CD14-positive monocyte (primary cell): ENCODE measurements around the gene PNPLA4. TPM values are rescaled to one million over a fixed set of nuclear protein-coding genes. Genes with fewer than 3 reads are reported as not detected.

Experiments
- DNase-seq, 3 donors: peaks; one replicate each; pipeline ENCODE4 v3.0.0-alpha.2; 2011 to 2022
- H2AFZ ChIP-seq: 2 replicates; pipeline ENCODE4 v1.6.0; 2012; ENCODE audit warnings: mild to moderate bottlenecking, low read depth, low read length, inconsistent platforms; ENCODE audit not compliant: insufficient read depth, poor library complexity, severe bottlenecking
- H3K27ac ChIP-seq, 2 donors: 1 replicate in 1 of 2; 2 replicates in 1 of 2; pipeline ENCODE4 v1.5.1; 2012 to 2013; ENCODE audit warnings: low read length in 2 of 2, control low read depth in 1 of 2, inconsistent platforms in 1 of 2, low read depth in 1 of 2, mild to moderate bottlenecking in 1 of 2
- H3K27me3 ChIP-seq, 2 donors: one replicate each; pipeline versions ENCODE4 v1.6.0 to v1.6.1; 2011 to 2013; ENCODE audit warnings: low read length in 2 of 2; ENCODE audit not compliant: control insufficient read depth in 2 of 2, insufficient read depth in 2 of 2
- H3K36me3 ChIP-seq, 2 donors: replicated peaks in 1 of 2; 1 replicate in 1 of 2; 2 replicates in 1 of 2; pipeline versions ENCODE4 v1.5.1 to v1.6.1; 2012 to 2013; ENCODE audit warnings: low read length in 2 of 2, control low read depth in 1 of 2, inconsistent platforms in 1 of 2, mild to moderate bottlenecking in 1 of 2; ENCODE audit not compliant: insufficient read depth in 2 of 2, control insufficient read depth in 1 of 2
- H3K4me1 ChIP-seq, 2 donors: 1 replicate in 1 of 2; 2 replicates in 1 of 2; pipeline versions ENCODE4 v1.5.1 to v1.6.1; 2012 to 2013; ENCODE audit warnings: low read length in 2 of 2, control low read depth in 1 of 2, inconsistent platforms in 1 of 2, mild to moderate bottlenecking in 1 of 2, moderate library complexity in 1 of 2; ENCODE audit not compliant: insufficient read depth in 2 of 2, control insufficient read depth in 1 of 2
- H3K4me2 ChIP-seq: replicated peaks from 2 replicates; pipeline ENCODE3; 2012; ENCODE audit warnings: low read length, moderate library complexity, mild to moderate bottlenecking; ENCODE audit not compliant: poor library complexity, severe bottlenecking; ENCODE audit errors: extremely low read depth
- H3K4me3 ChIP-seq, 3 experiments: fragments of 200-600 bp in 1 of 3; sonication (generic) in 1 of 3; replicated peaks in 1 of 3; 1 replicate in 2 of 3; 2 replicates in 1 of 3; pipeline ENCODE4 v1.5.1; 2011 to 2013; ENCODE audit warnings: low read length in 3 of 3, mild to moderate bottlenecking in 3 of 3, control low read depth in 2 of 3, low read depth in 2 of 3, inconsistent platforms in 1 of 3, moderate library complexity in 1 of 3
- H3K79me2 ChIP-seq: 2 replicates; pipeline ENCODE4 v1.6.0; 2012; ENCODE audit warnings: mild to moderate bottlenecking, control low read depth, inconsistent platforms, low read length, moderate library complexity; ENCODE audit not compliant: insufficient read depth
- H3K9ac ChIP-seq: 2 replicates; pipeline ENCODE4 v1.6.0; 2017; ENCODE audit warnings: low read length, mild to moderate bottlenecking; ENCODE audit not compliant: insufficient read depth, poor library complexity, severe bottlenecking
- H3K9me3 ChIP-seq, 2 donors: replicated peaks in 1 of 2; 1 replicate in 1 of 2; 2 replicates in 1 of 2; pipeline versions ENCODE4 v1.5.1 to v1.6.1; 2012 to 2013; ENCODE audit warnings: low read length in 2 of 2, control low read depth in 1 of 2; ENCODE audit not compliant: control insufficient read depth in 1 of 2, insufficient read depth in 1 of 2
- H4K20me1 ChIP-seq: 2 replicates; pipeline ENCODE4 v1.6.0; 2012; ENCODE audit warnings: mild to moderate bottlenecking, low read length, control low read depth, moderate library complexity; ENCODE audit not compliant: insufficient read depth
- H3K27ac Mint-ChIP-seq, 7 donors: one replicate each; pipeline ENCODE4 v1.8.0; 2020; ENCODE audit warnings: mild to moderate bottlenecking in 7 of 7, mixed read lengths in 7 of 7, moderate library complexity in 6 of 7, inconsistent platforms in 2 of 7
- H3K27me3 Mint-ChIP-seq, 3 donors: one replicate each; pipeline ENCODE4 v1.8.0; 2021 to 2022; ENCODE audit warnings: low read depth in 3 of 3, mild to moderate bottlenecking in 3 of 3, mixed read lengths in 3 of 3, moderate library complexity in 3 of 3, inconsistent platforms in 1 of 3
- H3K36me3 Mint-ChIP-seq, 2 donors: one replicate each; pipeline ENCODE4 v1.8.0; 2020; ENCODE audit warnings: mixed read lengths in 2 of 2, inconsistent platforms in 1 of 2, mild to moderate bottlenecking in 1 of 2
- H3K4me1 Mint-ChIP-seq: one replicate; pipeline ENCODE4 v1.8.0; 2020; ENCODE audit warnings: mild to moderate bottlenecking, mixed read lengths
- H3K4me3 Mint-ChIP-seq, 2 donors: one replicate each; pipeline ENCODE4 v1.8.0; 2020; ENCODE audit warnings: mild to moderate bottlenecking in 2 of 2, mixed read lengths in 2 of 2, moderate library complexity in 1 of 2
- H3K9me3 Mint-ChIP-seq, 7 donors: one replicate each; pipeline ENCODE4 v1.8.0; 2020 to 2022; ENCODE audit warnings: mixed read lengths in 7 of 7, mild to moderate bottlenecking in 6 of 7, moderate library complexity in 6 of 7, inconsistent platforms in 2 of 7
- WGBS: methylation state at CpG from one replicate; pipeline ENCODE4 v1.1.5; 2013; ENCODE audit warnings: missing lambda C conversion rate; ENCODE audit not compliant: insufficient coverage; 5-methylcytosine and 5-hydroxymethylcytosine counted together
- intact Hi-C, 2 donors: fragments of 100-400 bp; cut with micrococcal nuclease; formaldehyde crosslinking; loops; one replicate each; pipeline versions ENCODE4 v1.15.0 to v1.15.1; 2023
- polyA plus RNA-seq, 3 donors: library from polyadenylated mRNA; depleted of rRNA in 1 of 3; unstranded in 2 of 3; stranded (reverse) in 1 of 3; fragments of 300-500 nt in 2 of 3; fragments of >200 nt in 1 of 3; fragmentation: Illumina TruSeq in 2 of 3; gene quantifications; 1 replicate in 2 of 3; 2 replicates in 1 of 3; pipeline ENCODE4 v1.2.3, GENCODE V29; 2012 to 2021
- TF ChIP-seq, protein P1 (sequence below): fragments of 200-600 bp; IDR thresholded peaks from one replicate; pipeline ENCODE4 v1.8.0; 2022; ENCODE audit warnings: antibody characterized with exemption, mild to moderate bottlenecking

The PNPLA4 gene
- polyA plus RNA-seq, 3 donors = 7.1 to 21.5 (median 14.4) TPM

DNA sequence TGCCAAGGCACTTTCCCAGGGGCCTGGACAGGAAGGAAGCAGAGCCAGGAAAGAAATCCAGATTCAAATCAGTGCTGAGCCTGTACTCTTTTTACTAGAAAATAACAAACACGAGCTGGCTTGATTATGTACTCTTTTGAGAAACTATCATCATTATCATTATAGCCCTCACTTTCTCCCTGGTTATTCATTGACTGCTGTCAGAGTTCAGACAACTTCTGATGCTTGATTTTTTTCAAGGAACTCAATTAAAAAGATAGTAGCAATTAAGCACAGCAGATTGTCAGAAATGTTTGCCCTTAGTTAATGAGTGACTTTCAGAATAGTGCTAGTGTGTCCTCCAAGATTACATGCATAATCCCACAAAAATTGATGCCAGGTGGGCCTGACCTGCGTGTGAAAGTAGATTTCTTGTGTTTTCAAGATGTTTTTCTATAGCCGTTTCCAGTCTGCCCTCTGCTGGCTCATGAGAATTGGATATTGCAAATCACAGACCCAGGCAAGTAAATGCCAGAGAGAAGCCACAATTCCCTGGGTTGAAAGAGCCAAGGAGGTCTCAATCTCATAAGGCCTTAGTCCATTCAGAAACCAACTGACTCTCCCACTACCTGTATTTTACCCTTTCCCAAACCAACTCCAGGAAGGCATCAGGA, 14.3 kb upstream of the PNPLA4 start:
- TF ChIP-seq, protein P1, sequence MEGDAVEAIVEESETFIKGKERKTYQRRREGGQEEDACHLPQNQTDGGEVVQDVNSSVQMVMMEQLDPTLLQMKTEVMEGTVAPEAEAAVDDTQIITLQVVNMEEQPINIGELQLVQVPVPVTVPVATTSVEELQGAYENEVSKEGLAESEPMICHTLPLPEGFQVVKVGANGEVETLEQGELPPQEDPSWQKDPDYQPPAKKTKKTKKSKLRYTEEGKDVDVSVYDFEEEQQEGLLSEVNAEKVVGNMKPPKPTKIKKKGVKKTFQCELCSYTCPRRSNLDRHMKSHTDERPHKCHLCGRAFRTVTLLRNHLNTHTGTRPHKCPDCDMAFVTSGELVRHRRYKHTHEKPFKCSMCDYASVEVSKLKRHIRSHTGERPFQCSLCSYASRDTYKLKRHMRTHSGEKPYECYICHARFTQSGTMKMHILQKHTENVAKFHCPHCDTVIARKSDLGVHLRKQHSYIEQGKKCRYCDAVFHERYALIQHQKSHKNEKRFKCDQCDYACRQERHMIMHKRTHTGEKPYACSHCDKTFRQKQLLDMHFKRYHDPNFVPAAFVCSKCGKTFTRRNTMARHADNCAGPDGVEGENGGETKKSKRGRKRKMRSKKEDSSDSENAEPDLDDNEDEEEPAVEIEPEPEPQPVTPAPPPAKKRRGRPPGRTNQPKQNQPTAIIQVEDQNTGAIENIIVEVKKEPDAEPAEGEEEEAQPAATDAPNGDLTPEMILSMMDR = no peak
- Histone ChIP-seq H4K20me1 (no peaks in the 10 kb centered on the region), H3K9ac (no peak overlapping the region), H2AFZ (no peak overlapping the region), H3K4me2 (no peak overlapping the region), H3K36me3 (no peaks in the 10 kb centered on the region), H3K9me3 (no peaks in the 10 kb centered on the region), H3K4me3 (no peak overlapping the region), H3K4me1 (no peaks in the 10 kb centered on the region), H3K27ac (no peak overlapping the region), H3K27me3 (no peaks in the 10 kb centered on the region), H3K79me2 (no peaks in the 10 kb centered on the region)
- Mint-ChIP-seq H3K36me3 (no peaks in the 10 kb centered on the region), H3K27me3 (peaks cover 0 to 3% (median 1%) of the 10 kb centered on the region in 3 donors), H3K27ac (no peak overlapping the region), H3K9me3 (no peaks in the 10 kb centered on the region), H3K4me1 (no peaks in the 10 kb centered on the region), H3K4me3 (no peak overlapping the region)
- no CpG with 5 or more reads among the region's 3 CpGs for WGBS
- no peak for DNase-seq
- intact Hi-C loops = no loop called here

DNA sequence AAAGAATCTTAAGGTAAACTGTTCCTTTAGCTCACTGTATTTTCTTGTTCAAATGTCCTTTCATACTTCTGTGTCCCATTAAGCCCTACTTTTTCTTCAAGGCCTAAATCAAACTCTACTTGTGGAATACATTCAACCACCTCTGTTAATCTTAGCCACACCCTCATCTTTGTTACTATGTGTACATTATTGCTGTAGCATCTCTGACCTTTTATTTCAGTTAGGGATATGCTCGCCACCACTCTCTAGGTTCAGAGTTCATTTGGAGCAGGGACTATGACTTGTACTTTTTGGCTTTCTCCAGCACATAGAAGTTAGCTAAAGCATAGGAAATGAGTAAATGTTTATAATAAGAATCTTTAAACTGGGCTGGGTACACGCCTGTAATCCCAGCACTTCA, 6.8 kb upstream of the PNPLA4 start:
- Mint-ChIP-seq H3K4me3 (no peak overlapping the region), H3K27me3 (peaks cover 0 to 3% (median 0%) of the 10 kb centered on the region in 3 donors), H3K27ac (no peak overlapping the region), H3K36me3 (no peaks in the 10 kb centered on the region), H3K4me1 (peaks cover 4% of the 10 kb centered on the region), H3K9me3 (peaks cover 0 to 2% (median 0%) of the 10 kb centered on the region in 7 donors)
- Histone ChIP-seq H3K9ac (no peak overlapping the region), H3K4me1 (no peaks in the 10 kb centered on the region), H3K79me2 (no peaks in the 10 kb centered on the region), H3K36me3 (no peaks in the 10 kb centered on the region), H3K9me3 (no peaks in the 10 kb centered on the region), H3K27me3 (no peaks in the 10 kb centered on the region), H2AFZ (no peak overlapping the region), H3K4me2 (no peak overlapping the region), H4K20me1 (no peaks in the 10 kb centered on the region), H3K4me3 (no peak overlapping the region), H3K27ac (no peak overlapping the region)
- intact Hi-C loops = no loop called here
- WGBS = no CpG with 5 or more reads among the region's 2 CpGs
- DNase-seq = no peak
- TF ChIP-seq, protein P1 = no peak
